ENCODE measurements around the gene OR2A14.

OR2A14 gene

GRCh38 chr7:144122876-144123275, at the start of gene OR2A14:
Gene OR2A14 (plus strand): TSS chr7:144123176. CDS start chr7:144129113, 5,937 bp downstream.
- Histone ChIP-seq H3K4me3 (ENCODE audit: low read depth in 1 of 5, low read length in 5 of 5) (no peak within 1 kb of the TSS), H3K9ac (ENCODE audit: low read length in 5 of 5) (no peak within 1 kb of the TSS), H3K36me3 (ENCODE audit: control insufficient read depth in 5 of 5, insufficient read depth in 5 of 5, low read length in 5 of 5) (no peaks in the 10 kb centered on the region), H3K9me3 (ENCODE audit: control insufficient read depth in 5 of 5, low read length in 5 of 5) (no peaks in the 10 kb centered on the region), H3K27ac (ENCODE audit: low read depth, low read length) (no peak within 1 kb of the TSS), H3K27me3 (ENCODE audit: control insufficient read depth in 5 of 5, insufficient read depth in 4 of 5, low read length in 5 of 5) (no peaks in the 10 kb centered on the region), H3K4me1 (ENCODE audit: control insufficient read depth in 5 of 5, insufficient read depth in 5 of 5, low read length in 5 of 5) (no peaks in the 10 kb centered on the region)

GRCh38 chr7:144074374-144074773, 48.6 kb upstream of the OR2A14 start:
- H3K9me3 ChIP-seq (ENCODE audit: control insufficient read depth in 5 of 5, low read length in 5 of 5): no peaks in the 10 kb centered on the region
- no peak overlapping the region for H3K4me3 ChIP-seq (ENCODE audit: low read depth in 1 of 5, low read length in 5 of 5)
- no peak overlapping the region for H3K9ac ChIP-seq (ENCODE audit: low read length in 5 of 5)
- no peaks in the 10 kb centered on the region for H3K36me3 ChIP-seq (ENCODE audit: control insufficient read depth in 5 of 5, insufficient read depth in 5 of 5, low read length in 5 of 5)
- no peak overlapping the region for H3K27ac ChIP-seq (ENCODE audit: low read depth, low read length)
- H3K27me3 ChIP-seq (ENCODE audit: control insufficient read depth in 5 of 5, insufficient read depth in 4 of 5, low read length in 5 of 5): no peaks in the 10 kb centered on the region
- no peaks in the 10 kb centered on the region for H3K4me1 ChIP-seq (ENCODE audit: control insufficient read depth in 5 of 5, insufficient read depth in 5 of 5, low read length in 5 of 5)

GRCh38 chr7:144085978-144086377, 37.0 kb upstream of the OR2A14 start, which contains the start of gene OR2A12:
Gene OR2A12 (plus strand): TSS chr7:144086278. CDS start chr7:144095108, 8,830 bp downstream.
- H3K9me3 ChIP-seq (ENCODE audit: control insufficient read depth in 5 of 5, low read length in 5 of 5): peaks cover 0 to 5% (median 0%) of the 10 kb centered on the region in 5 donors
- H3K4me1 ChIP-seq (ENCODE audit: control insufficient read depth in 5 of 5, insufficient read depth in 5 of 5, low read length in 5 of 5): peaks cover 0 to 3% (median 0%) of the 10 kb centered on the region in 5 donors
- H3K27ac ChIP-seq (ENCODE audit: low read depth, low read length): no peak within 1 kb of the TSS
- no peak within 1 kb of the TSS for H3K4me3 ChIP-seq (ENCODE audit: low read depth in 1 of 5, low read length in 5 of 5)
- H3K36me3 ChIP-seq (ENCODE audit: control insufficient read depth in 5 of 5, insufficient read depth in 5 of 5, low read length in 5 of 5): no peaks in the 10 kb centered on the region
- no peak within 1 kb of the TSS for H3K9ac ChIP-seq (ENCODE audit: low read length in 5 of 5)
- no peaks in the 10 kb centered on the region for H3K27me3 ChIP-seq (ENCODE audit: control insufficient read depth in 5 of 5, insufficient read depth in 4 of 5, low read length in 5 of 5)

GRCh38 chr7:144086730-144087129, 36.2 kb upstream of the OR2A14 start:
- Histone ChIP-seq H3K36me3 (ENCODE audit: control insufficient read depth in 5 of 5, insufficient read depth in 5 of 5, low read length in 5 of 5) (no peaks in the 10 kb centered on the region), H3K27me3 (ENCODE audit: control insufficient read depth in 5 of 5, insufficient read depth in 4 of 5, low read length in 5 of 5) (no peaks in the 10 kb centered on the region), H3K4me3 (ENCODE audit: low read depth in 1 of 5, low read length in 5 of 5) (no peak overlapping the region), H3K27ac (ENCODE audit: low read depth, low read length) (no peak overlapping the region), H3K9me3 (ENCODE audit: control insufficient read depth in 5 of 5, low read length in 5 of 5) (peaks cover 0 to 5% (median 0%) of the 10 kb centered on the region in 5 donors), H3K9ac (ENCODE audit: low read length in 5 of 5) (no peak overlapping the region), H3K4me1 (ENCODE audit: control insufficient read depth in 5 of 5, insufficient read depth in 5 of 5, low read length in 5 of 5) (peaks cover 0 to 2% (median 0%) of the 10 kb centered on the region in 5 donors)

- H3K27ac ChIP-seq (ENCODE audit: low read depth, low read length): no peak overlapping the region
These were observed 35.7 kb upstream of the OR2A14 start for GRCh38 chr7:144087230-144087629.

GRCh38 chr7:144090667-144091066, 32.3 kb upstream of the OR2A14 start:
- H3K9ac ChIP-seq (ENCODE audit: low read length in 5 of 5): no peak overlapping the region
- peaks cover 0 to 5% (median 0%) of the 10 kb centered on the region in 5 donors for H3K9me3 ChIP-seq (ENCODE audit: control insufficient read depth in 5 of 5, low read length in 5 of 5)
- H3K4me1 ChIP-seq (ENCODE audit: control insufficient read depth in 5 of 5, insufficient read depth in 5 of 5, low read length in 5 of 5): no peaks in the 10 kb centered on the region
- H3K27ac ChIP-seq (ENCODE audit: low read depth, low read length): no peak overlapping the region
- no peaks in the 10 kb centered on the region for H3K36me3 ChIP-seq (ENCODE audit: control insufficient read depth in 5 of 5, insufficient read depth in 5 of 5, low read length in 5 of 5)
- H3K27me3 ChIP-seq (ENCODE audit: control insufficient read depth in 5 of 5, insufficient read depth in 4 of 5, low read length in 5 of 5): no peaks in the 10 kb centered on the region
- H3K4me3 ChIP-seq (ENCODE audit: low read depth in 1 of 5, low read length in 5 of 5): no peak overlapping the region

More at GRCh38 chr7:144087230-144087629, 35.7 kb upstream of the OR2A14 start:
- Histone ChIP-seq H3K4me1 (ENCODE audit: control insufficient read depth in 5 of 5, insufficient read depth in 5 of 5, low read length in 5 of 5) (no peaks in the 10 kb centered on the region), H3K4me3 (ENCODE audit: low read depth in 1 of 5, low read length in 5 of 5) (no peak overlapping the region), H3K36me3 (ENCODE audit: control insufficient read depth in 5 of 5, insufficient read depth in 5 of 5, low read length in 5 of 5) (no peaks in the 10 kb centered on the region), H3K9me3 (ENCODE audit: control insufficient read depth in 5 of 5, low read length in 5 of 5) (peaks cover 0 to 5% (median 0%) of the 10 kb centered on the region in 5 donors), H3K27me3 (ENCODE audit: control insufficient read depth in 5 of 5, insufficient read depth in 4 of 5, low read length in 5 of 5) (no peaks in the 10 kb centered on the region), H3K9ac (ENCODE audit: low read length in 5 of 5) (no peak overlapping the region)

GRCh38 chr7:144098776-144099175, 24.2 kb upstream of the OR2A14 start:
- Histone ChIP-seq H3K4me3 (ENCODE audit: low read depth in 1 of 5, low read length in 5 of 5) (no peak overlapping the region), H3K27me3 (ENCODE audit: control insufficient read depth in 5 of 5, insufficient read depth in 4 of 5, low read length in 5 of 5) (no peaks in the 10 kb centered on the region), H3K36me3 (ENCODE audit: control insufficient read depth in 5 of 5, insufficient read depth in 5 of 5, low read length in 5 of 5) (no peaks in the 10 kb centered on the region), H3K4me1 (ENCODE audit: control insufficient read depth in 5 of 5, insufficient read depth in 5 of 5, low read length in 5 of 5) (no peaks in the 10 kb centered on the region), H3K9ac (ENCODE audit: low read length in 5 of 5) (no peak overlapping the region), H3K9me3 (ENCODE audit: control insufficient read depth in 5 of 5, low read length in 5 of 5) (no peaks in the 10 kb centered on the region), H3K27ac (ENCODE audit: low read depth, low read length) (no peak overlapping the region)

GRCh38 chr7:144100607-144101006, 22.4 kb upstream of the OR2A14 start:
- Histone ChIP-seq H3K9ac (ENCODE audit: low read length in 5 of 5) (no peak overlapping the region), H3K4me3 (ENCODE audit: low read depth in 1 of 5, low read length in 5 of 5) (no peak overlapping the region), H3K36me3 (ENCODE audit: control insufficient read depth in 5 of 5, insufficient read depth in 5 of 5, low read length in 5 of 5) (no peaks in the 10 kb centered on the region), H3K27ac (ENCODE audit: low read depth, low read length) (no peak overlapping the region), H3K9me3 (ENCODE audit: control insufficient read depth in 5 of 5, low read length in 5 of 5) (no peaks in the 10 kb centered on the region), H3K4me1 (ENCODE audit: control insufficient read depth in 5 of 5, insufficient read depth in 5 of 5, low read length in 5 of 5) (no peaks in the 10 kb centered on the region), H3K27me3 (ENCODE audit: control insufficient read depth in 5 of 5, insufficient read depth in 4 of 5, low read length in 5 of 5) (no peaks in the 10 kb centered on the region)

GRCh38 chr7:144102041-144102440, 20.9 kb upstream of the OR2A14 start:
- H3K4me1 ChIP-seq (ENCODE audit: control insufficient read depth in 5 of 5, insufficient read depth in 5 of 5, low read length in 5 of 5): no peaks in the 10 kb centered on the region
- no peak overlapping the region for H3K9ac ChIP-seq (ENCODE audit: low read length in 5 of 5)
- H3K27ac ChIP-seq (ENCODE audit: low read depth, low read length): no peak overlapping the region
- H3K36me3 ChIP-seq (ENCODE audit: control insufficient read depth in 5 of 5, insufficient read depth in 5 of 5, low read length in 5 of 5): no peaks in the 10 kb centered on the region
- no peaks in the 10 kb centered on the region for H3K27me3 ChIP-seq (ENCODE audit: control insufficient read depth in 5 of 5, insufficient read depth in 4 of 5, low read length in 5 of 5)
- H3K9me3 ChIP-seq (ENCODE audit: control insufficient read depth in 5 of 5, low read length in 5 of 5): no peaks in the 10 kb centered on the region
- no peak overlapping the region for H3K4me3 ChIP-seq (ENCODE audit: low read depth in 1 of 5, low read length in 5 of 5)

- Histone ChIP-seq H3K4me1 (ENCODE audit: control insufficient read depth in 5 of 5, insufficient read depth in 5 of 5, low read length in 5 of 5) (no peaks in the 10 kb centered on the region), H3K27ac (ENCODE audit: low read depth, low read length) (no peak overlapping the region), H3K27me3 (ENCODE audit: control insufficient read depth in 5 of 5, insufficient read depth in 4 of 5, low read length in 5 of 5) (no peaks in the 10 kb centered on the region), H3K4me3 (ENCODE audit: low read depth in 1 of 5, low read length in 5 of 5) (no peak overlapping the region), H3K9ac (ENCODE audit: low read length in 5 of 5) (no peak overlapping the region), H3K36me3 (ENCODE audit: control insufficient read depth in 5 of 5, insufficient read depth in 5 of 5, low read length in 5 of 5) (no peaks in the 10 kb centered on the region), H3K9me3 (ENCODE audit: control insufficient read depth in 5 of 5, low read length in 5 of 5) (no peaks in the 10 kb centered on the region)
These were observed 17.8 kb upstream of the OR2A14 start for GRCh38 chr7:144105211-144105610.

- Histone ChIP-seq H3K27me3 (ENCODE audit: control insufficient read depth in 5 of 5, insufficient read depth in 4 of 5, low read length in 5 of 5) (no peaks in the 10 kb centered on the region), H3K36me3 (ENCODE audit: control insufficient read depth in 5 of 5, insufficient read depth in 5 of 5, low read length in 5 of 5) (no peaks in the 10 kb centered on the region), H3K4me3 (ENCODE audit: low read depth in 1 of 5, low read length in 5 of 5) (no peak within 1 kb of the TSS), H3K9me3 (ENCODE audit: control insufficient read depth in 5 of 5, low read length in 5 of 5) (no peaks in the 10 kb centered on the region), H3K9ac (ENCODE audit: low read length in 5 of 5) (no peak within 1 kb of the TSS), H3K4me1 (ENCODE audit: control insufficient read depth in 5 of 5, insufficient read depth in 5 of 5, low read length in 5 of 5) (no peaks in the 10 kb centered on the region), H3K27ac (ENCODE audit: low read depth, low read length) (no peak within 1 kb of the TSS)
These were observed 13.7 kb upstream of the OR2A14 start, which contains the start of gene OR2A2 for GRCh38 chr7:144109283-144109682. Gene OR2A2 (plus strand): TSS chr7:144109583. CDS start chr7:144109583, 0 bp downstream.

Data from subcutaneous abdominal adipose tissue (tissue), 5 donors.